NCI-H2081 treated with DMSO at 0.1 percent for 48 hours (cell line): ENCODE data around the gene TEDC2.

Source experiments
- DNase-seq: peaks from one replicate; lab custom pipeline; 2025; lab: John Stamatoyannopoulos, UW

The TEDC2 gene

GRCh38 chr16:2466667-2467527 is 7.0 kb downstream of the TEDC2 start:
- DNase-seq: no peak

GRCh38 chr16:2467528-2468232 is 7.8 kb downstream of the TEDC2 start:
- peak; percentile 47 for DNase-seq

GRCh38 chr16:2468233-2468724 is 8.4 kb downstream of the TEDC2 start:
- DNase-seq: peak; percentile 65

- peak; percentile 65 for DNase-seq
These were observed 9.0 kb downstream of the TEDC2 start for GRCh38 chr16:2468725-2469398.

- DNase-seq: no peak
These were observed 9.7 kb downstream of the TEDC2 start for GRCh38 chr16:2469399-2470233.

- DNase-seq: no peak
These were observed 10.3 kb downstream of the TEDC2 start for GRCh38 chr16:2470234-2470601.

GRCh38 chr16:2470603-2471015 is 10.7 kb downstream of the TEDC2 start:
- no peak for DNase-seq

- no peak for DNase-seq
These were observed 11.2 kb downstream of the TEDC2 start, which contains the start of gene NTN3 for GRCh38 chr16:2471016-2471652. NTN3 (plus strand) TSS chr16:2471297; CDS start chr16:2471702, 405 bp downstream.

- no peak for DNase-seq
These were observed 12.0 kb downstream of the TEDC2 start for GRCh38 chr16:2471653-2472487.

GRCh38 chr16:2472488-2472864 is 12.6 kb downstream of the TEDC2 start:
- no peak for DNase-seq

- DNase-seq: no peak
These were observed 13.1 kb downstream of the TEDC2 start for GRCh38 chr16:2472885-2473445.

GRCh38 chr16:2473446-2473926 is 13.6 kb downstream of the TEDC2 start:
- no peak for DNase-seq

GRCh38 chr16:2473999-2474876 is 14.3 kb downstream of the TEDC2 start:
- no peak for DNase-seq

GRCh38 chr16:2474877-2475412 is 15.0 kb downstream of the TEDC2 start, which contains the start of gene TBC1D24:
TBC1D24 (plus strand) TSS chr16:2475127; CDS start chr16:2496149, 21,022 bp downstream.
- no peak for DNase-seq

GRCh38 chr16:2475413-2476344 is 15.8 kb downstream of the TEDC2 start:
- no peak for DNase-seq

- no peak for DNase-seq
These were observed 16.4 kb downstream of the TEDC2 start for GRCh38 chr16:2476345-2476720.

- DNase-seq: no peak
These were observed 16.8 kb downstream of the TEDC2 start for GRCh38 chr16:2476741-2477140.
